CD14-positive monocyte (primary cell): ENCODE data around the gene AGO3. TPM values are rescaled to one million over a fixed set of nuclear protein-coding genes. Genes with fewer than 3 reads are reported as not detected.
A peak's percentile ranks its signal among the peaks of the same experiment; 100 is the strongest.

Experiments used
- DNase-seq, 3 donors: peaks; one replicate each; pipeline ENCODE4 v3.0.0-alpha.2; 2011 to 2022
- H2AFZ ChIP-seq: 2 replicates; pipeline ENCODE4 v1.6.0; 2012; ENCODE audit warnings: mild to moderate bottlenecking, low read depth, low read length, inconsistent platforms; ENCODE audit not compliant: insufficient read depth, poor library complexity, severe bottlenecking
- H3K27ac ChIP-seq, 2 donors: 1 replicate in 1 of 2; 2 replicates in 1 of 2; pipeline ENCODE4 v1.5.1; 2012 to 2013; ENCODE audit warnings: low read length in 2 of 2, control low read depth in 1 of 2, inconsistent platforms in 1 of 2, low read depth in 1 of 2, mild to moderate bottlenecking in 1 of 2
- H3K27me3 ChIP-seq, 2 donors: one replicate each; pipeline versions ENCODE4 v1.6.0 to v1.6.1; 2011 to 2013; ENCODE audit warnings: low read length in 2 of 2; ENCODE audit not compliant: control insufficient read depth in 2 of 2, insufficient read depth in 2 of 2
- H3K36me3 ChIP-seq, 2 donors: replicated peaks in 1 of 2; 1 replicate in 1 of 2; 2 replicates in 1 of 2; pipeline versions ENCODE4 v1.5.1 to v1.6.1; 2012 to 2013; ENCODE audit warnings: low read length in 2 of 2, control low read depth in 1 of 2, inconsistent platforms in 1 of 2, mild to moderate bottlenecking in 1 of 2; ENCODE audit not compliant: insufficient read depth in 2 of 2, control insufficient read depth in 1 of 2
- H3K4me1 ChIP-seq, 2 donors: 1 replicate in 1 of 2; 2 replicates in 1 of 2; pipeline versions ENCODE4 v1.5.1 to v1.6.1; 2012 to 2013; ENCODE audit warnings: low read length in 2 of 2, control low read depth in 1 of 2, inconsistent platforms in 1 of 2, mild to moderate bottlenecking in 1 of 2, moderate library complexity in 1 of 2; ENCODE audit not compliant: insufficient read depth in 2 of 2, control insufficient read depth in 1 of 2
- H3K4me2 ChIP-seq: replicated peaks from 2 replicates; pipeline ENCODE3; 2012; ENCODE audit warnings: low read length, moderate library complexity, mild to moderate bottlenecking; ENCODE audit not compliant: poor library complexity, severe bottlenecking; ENCODE audit errors: extremely low read depth
- H3K4me3 ChIP-seq, 3 experiments: fragments of 200-600 bp in 1 of 3; sonication (generic) in 1 of 3; replicated peaks in 1 of 3; 1 replicate in 2 of 3; 2 replicates in 1 of 3; pipeline ENCODE4 v1.5.1; 2011 to 2013; ENCODE audit warnings: low read length in 3 of 3, mild to moderate bottlenecking in 3 of 3, control low read depth in 2 of 3, low read depth in 2 of 3, inconsistent platforms in 1 of 3, moderate library complexity in 1 of 3
- H3K79me2 ChIP-seq: 2 replicates; pipeline ENCODE4 v1.6.0; 2012; ENCODE audit warnings: mild to moderate bottlenecking, control low read depth, inconsistent platforms, low read length, moderate library complexity; ENCODE audit not compliant: insufficient read depth
- H3K9ac ChIP-seq: 2 replicates; pipeline ENCODE4 v1.6.0; 2017; ENCODE audit warnings: low read length, mild to moderate bottlenecking; ENCODE audit not compliant: insufficient read depth, poor library complexity, severe bottlenecking
- H3K9me3 ChIP-seq, 2 donors: replicated peaks in 1 of 2; 1 replicate in 1 of 2; 2 replicates in 1 of 2; pipeline versions ENCODE4 v1.5.1 to v1.6.1; 2012 to 2013; ENCODE audit warnings: low read length in 2 of 2, control low read depth in 1 of 2; ENCODE audit not compliant: control insufficient read depth in 1 of 2, insufficient read depth in 1 of 2
- H4K20me1 ChIP-seq: 2 replicates; pipeline ENCODE4 v1.6.0; 2012; ENCODE audit warnings: mild to moderate bottlenecking, low read length, control low read depth, moderate library complexity; ENCODE audit not compliant: insufficient read depth
- H3K27ac Mint-ChIP-seq, 7 donors: one replicate each; pipeline ENCODE4 v1.8.0; 2020; ENCODE audit warnings: mild to moderate bottlenecking in 7 of 7, mixed read lengths in 7 of 7, moderate library complexity in 6 of 7, inconsistent platforms in 2 of 7
- H3K27me3 Mint-ChIP-seq, 3 donors: one replicate each; pipeline ENCODE4 v1.8.0; 2021 to 2022; ENCODE audit warnings: low read depth in 3 of 3, mild to moderate bottlenecking in 3 of 3, mixed read lengths in 3 of 3, moderate library complexity in 3 of 3, inconsistent platforms in 1 of 3
- H3K36me3 Mint-ChIP-seq, 2 donors: one replicate each; pipeline ENCODE4 v1.8.0; 2020; ENCODE audit warnings: mixed read lengths in 2 of 2, inconsistent platforms in 1 of 2, mild to moderate bottlenecking in 1 of 2
- H3K4me1 Mint-ChIP-seq: one replicate; pipeline ENCODE4 v1.8.0; 2020; ENCODE audit warnings: mild to moderate bottlenecking, mixed read lengths
- H3K4me3 Mint-ChIP-seq, 2 donors: one replicate each; pipeline ENCODE4 v1.8.0; 2020; ENCODE audit warnings: mild to moderate bottlenecking in 2 of 2, mixed read lengths in 2 of 2, moderate library complexity in 1 of 2
- H3K9me3 Mint-ChIP-seq, 7 donors: one replicate each; pipeline ENCODE4 v1.8.0; 2020 to 2022; ENCODE audit warnings: mixed read lengths in 7 of 7, mild to moderate bottlenecking in 6 of 7, moderate library complexity in 6 of 7, inconsistent platforms in 2 of 7
- CTCF ChIP-seq: fragments of 200-600 bp; IDR thresholded peaks from one replicate; pipeline ENCODE4 v1.8.0; 2022; ENCODE audit warnings: antibody characterized with exemption, mild to moderate bottlenecking
- WGBS: methylation state at CpG from one replicate; pipeline ENCODE4 v1.1.5; 2013; ENCODE audit warnings: missing lambda C conversion rate; ENCODE audit not compliant: insufficient coverage; 5-methylcytosine and 5-hydroxymethylcytosine counted together
- intact Hi-C, 2 donors: fragments of 100-400 bp; cut with micrococcal nuclease; formaldehyde crosslinking; loops; one replicate each; pipeline versions ENCODE4 v1.15.0 to v1.15.1; 2023
- polyA plus RNA-seq, 3 donors: library from polyadenylated mRNA; depleted of rRNA in 1 of 3; unstranded in 2 of 3; stranded (reverse) in 1 of 3; fragments of 300-500 nt in 2 of 3; fragments of >200 nt in 1 of 3; fragmentation: Illumina TruSeq in 2 of 3; gene quantifications; 1 replicate in 2 of 3; 2 replicates in 1 of 3; pipeline ENCODE4 v1.2.3, GENCODE V29; 2012 to 2021

The AGO3 gene
- polyA plus RNA-seq, 3 donors = 6.3 to 9.0 (median 8.3) TPM

GRCh38 chr1:36081926-36082485 is 151.1 kb downstream of the AGO3 start:
- H3K27ac Mint-ChIP-seq = peak overlapping the region in 1 of 7 donors; percentile 79
- WGBS = 84% methylated on average over 3 of the region's 3 CpGs

GRCh38 chr1:36083219-36083618 is 152.3 kb downstream of the AGO3 start:
- Mint-ChIP-seq H3K4me3 (peak overlapping the region; percentile 71 to 86), H3K36me3 (no peaks in the 10 kb centered on the region)
- peaks cover 14 to 16% of the 10 kb centered on the region in 2 donors for H3K4me1 ChIP-seq

More at GRCh38 chr1:36081926-36082485, 151.1 kb downstream of the AGO3 start:
- H3K36me3 Mint-ChIP-seq = no peaks in the 10 kb centered on the region
- Histone ChIP-seq H3K4me3 (no peak overlapping the region), H2AFZ (no peak overlapping the region), H3K9me3 (no peaks in the 10 kb centered on the region), H3K9ac (no peak overlapping the region), H3K27ac (no peak overlapping the region), H3K36me3 (no peaks in the 10 kb centered on the region), H3K4me2 (no peak overlapping the region), H4K20me1 (no peaks in the 10 kb centered on the region), H3K27me3 (peaks cover 0 to 21% of the 10 kb centered on the region in 2 donors), H3K4me1 (peaks cover 11 to 14% of the 10 kb centered on the region in 2 donors), H3K79me2 (no peaks in the 10 kb centered on the region)
- no peak for TF ChIP-seq CTCF
- peaks cover 0 to 6% (median 0%) of the 10 kb centered on the region in 7 donors for H3K9me3 Mint-ChIP-seq
- H3K4me1 Mint-ChIP-seq = peaks cover 12% of the 10 kb centered on the region
- peaks cover 19 to 28% (median 27%) of the 10 kb centered on the region in 3 donors for H3K27me3 Mint-ChIP-seq
- H3K4me3 Mint-ChIP-seq = no peak overlapping the region
- no peak for DNase-seq
- intact Hi-C loops = no loop called here

More at GRCh38 chr1:36083219-36083618, 152.3 kb downstream of the AGO3 start:
- no peak for TF ChIP-seq CTCF
- Histone ChIP-seq H4K20me1 (no peaks in the 10 kb centered on the region), H2AFZ (no peak overlapping the region), H3K4me3 (no peak overlapping the region), H3K27ac (no peak overlapping the region), H3K9me3 (no peaks in the 10 kb centered on the region), H3K79me2 (no peaks in the 10 kb centered on the region), H3K27me3 (peaks cover 0 to 21% of the 10 kb centered on the region in 2 donors), H3K4me2 (no peak overlapping the region), H3K9ac (no peak overlapping the region), H3K36me3 (no peaks in the 10 kb centered on the region)
- 89% methylated on average over 11 of the region's 13 CpGs for WGBS
- Mint-ChIP-seq H3K27me3 (peaks cover 19 to 28% (median 27%) of the 10 kb centered on the region in 3 donors), H3K4me1 (peaks cover 11% of the 10 kb centered on the region), H3K27ac (peak overlapping the region in 1 of 7 donors; percentile 2), H3K9me3 (peaks cover 0 to 6% (median 0%) of the 10 kb centered on the region in 7 donors)
- intact Hi-C loops = no loop called here
- no peak for DNase-seq
